B cell (primary cell): ENCODE results near the gene LPCAT4.

Source experiments
- CTCF ChIP-seq: fragments of 200-600 bp; IDR thresholded peaks from one replicate; pipeline ENCODE4 v1.8.0; 2022; ENCODE audit warnings: antibody characterized with exemption, mild to moderate bottlenecking
- EZH2 ChIP-seq: IDR thresholded peaks from 2 replicates; pipeline ENCODE4 v1.6.1; 2012; ENCODE audit warnings: borderline replicate concordance, low read depth, mild to moderate bottlenecking, moderate library complexity, low read length; ENCODE audit not compliant: insufficient read depth, poor library complexity, severe bottlenecking

- TF ChIP-seq CTCF (no peak), EZH2 (no peak)
These were observed 11.8 kb downstream of the LPCAT4 start for GRCh38 chr15:34355241-34355640.
